ENCODE data around the gene SLFNL1. TPM values are rescaled to one million over a fixed set of nuclear protein-coding genes. Genes with fewer than 3 reads are reported as not detected.

Gene SLFNL1
- total RNA-seq, 1 donor from 2014 or later, result not detected

DNA sequence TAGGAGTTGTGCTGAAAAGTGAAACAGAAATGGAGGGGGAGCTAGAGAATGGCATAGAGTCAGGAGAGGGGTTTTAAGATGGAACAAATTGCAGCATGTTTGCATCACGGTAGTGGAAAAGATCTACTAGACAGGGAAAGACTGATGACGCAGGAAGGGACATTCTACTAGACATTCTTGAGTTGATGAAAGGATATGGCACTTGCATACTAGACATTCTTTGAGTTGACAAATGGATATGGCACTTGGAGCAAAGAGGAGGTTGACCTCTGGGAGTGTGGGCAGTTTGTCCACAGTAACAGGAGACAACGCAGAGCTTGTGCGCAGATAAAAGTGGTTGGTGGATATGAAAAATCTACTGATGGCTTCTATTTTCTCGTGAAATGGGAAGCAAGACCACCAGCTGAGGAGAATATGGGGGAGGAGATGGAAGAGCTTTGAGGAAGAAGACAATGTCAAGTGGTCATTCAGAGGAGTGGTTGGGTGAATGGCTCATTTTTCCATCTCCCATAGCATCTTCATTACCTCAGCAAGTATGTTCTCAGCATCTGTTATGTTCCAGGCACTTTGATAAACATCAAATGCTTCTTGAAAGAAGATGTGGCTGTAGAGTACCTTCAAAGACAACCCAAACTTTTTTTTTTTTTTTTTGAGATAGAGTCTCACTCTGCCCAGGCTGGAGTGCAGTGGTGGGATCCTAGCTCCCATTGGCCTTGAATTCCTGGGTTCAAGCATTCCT lies 44.4 kb downstream of the SLFNL1 start:
- Histone ChIP-seq H3K27me3 (ENCODE audit: control insufficient read depth, insufficient read depth, low read length) (no peaks in the 10 kb centered on the region), H3K36me3 (ENCODE audit: control insufficient read depth, insufficient read depth, low read length) (no peaks in the 10 kb centered on the region), H3K4me3 (ENCODE audit: low read depth, low read length) (no peak overlapping the region)
- TF ChIP-seq, protein P1, sequence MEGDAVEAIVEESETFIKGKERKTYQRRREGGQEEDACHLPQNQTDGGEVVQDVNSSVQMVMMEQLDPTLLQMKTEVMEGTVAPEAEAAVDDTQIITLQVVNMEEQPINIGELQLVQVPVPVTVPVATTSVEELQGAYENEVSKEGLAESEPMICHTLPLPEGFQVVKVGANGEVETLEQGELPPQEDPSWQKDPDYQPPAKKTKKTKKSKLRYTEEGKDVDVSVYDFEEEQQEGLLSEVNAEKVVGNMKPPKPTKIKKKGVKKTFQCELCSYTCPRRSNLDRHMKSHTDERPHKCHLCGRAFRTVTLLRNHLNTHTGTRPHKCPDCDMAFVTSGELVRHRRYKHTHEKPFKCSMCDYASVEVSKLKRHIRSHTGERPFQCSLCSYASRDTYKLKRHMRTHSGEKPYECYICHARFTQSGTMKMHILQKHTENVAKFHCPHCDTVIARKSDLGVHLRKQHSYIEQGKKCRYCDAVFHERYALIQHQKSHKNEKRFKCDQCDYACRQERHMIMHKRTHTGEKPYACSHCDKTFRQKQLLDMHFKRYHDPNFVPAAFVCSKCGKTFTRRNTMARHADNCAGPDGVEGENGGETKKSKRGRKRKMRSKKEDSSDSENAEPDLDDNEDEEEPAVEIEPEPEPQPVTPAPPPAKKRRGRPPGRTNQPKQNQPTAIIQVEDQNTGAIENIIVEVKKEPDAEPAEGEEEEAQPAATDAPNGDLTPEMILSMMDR (IDR thresholded peaks at IDR 0.05; ENCODE audit: insufficient read depth, low read length, poor library complexity, severe bottlenecking), result no peak
- no peak for DNase-seq (ENCODE audit: low read depth)

DNA sequence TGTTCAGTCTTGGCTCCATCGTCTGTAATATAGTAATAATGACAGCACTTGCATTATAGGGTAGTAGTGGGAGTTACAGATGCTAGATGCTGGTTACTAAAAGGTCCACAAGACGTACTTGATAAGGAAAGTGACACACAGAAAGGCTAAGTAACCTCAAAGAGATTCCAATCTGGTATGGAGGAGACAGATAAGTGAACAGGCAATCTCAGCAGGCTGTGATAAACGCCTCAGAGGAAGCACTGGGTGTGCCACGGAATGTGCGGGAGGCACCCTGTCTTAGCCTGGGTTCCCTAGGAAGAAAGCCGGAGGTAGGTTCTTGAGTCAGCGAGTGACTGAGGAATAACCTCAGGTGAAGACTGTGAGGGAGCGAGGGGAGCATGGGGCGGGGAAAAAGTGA lies 46.6 kb downstream of the SLFNL1 start:
- H3K4me3 ChIP-seq (ENCODE audit: low read depth, low read length), result no peak overlapping the region
- H3K36me3 ChIP-seq (ENCODE audit: control insufficient read depth, insufficient read depth, low read length), result no peaks in the 10 kb centered on the region
- DNase-seq (ENCODE audit: low read depth), result no peak
- TF ChIP-seq, protein P1 (IDR thresholded peaks at IDR 0.05; ENCODE audit: insufficient read depth, low read length, poor library complexity, severe bottlenecking), result no peak
- H3K27me3 ChIP-seq (ENCODE audit: control insufficient read depth, insufficient read depth, low read length), result no peaks in the 10 kb centered on the region

DNA sequence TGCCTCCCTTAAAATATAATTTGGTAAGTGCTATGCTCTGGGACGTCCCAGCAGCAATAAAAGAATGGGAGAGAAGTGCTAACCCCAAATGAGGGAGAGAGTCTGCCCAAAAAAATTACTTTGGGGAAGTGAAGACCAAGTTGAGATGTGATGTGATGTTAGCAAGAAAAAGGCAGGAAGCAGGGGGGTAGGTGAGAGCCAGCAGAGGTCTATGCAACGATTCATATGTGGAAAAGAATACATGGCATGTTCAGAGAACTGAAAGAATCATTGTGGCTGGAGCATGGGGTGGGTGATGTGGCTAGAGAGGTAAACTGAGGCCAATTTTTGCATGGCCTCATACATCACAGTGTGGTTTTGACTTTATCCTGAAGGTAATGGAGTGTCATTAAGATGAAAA lies 47.6 kb downstream of the SLFNL1 start:
- TF ChIP-seq, protein P1 (IDR thresholded peaks at IDR 0.05; ENCODE audit: insufficient read depth, low read length, poor library complexity, severe bottlenecking), result no peak

DNA sequence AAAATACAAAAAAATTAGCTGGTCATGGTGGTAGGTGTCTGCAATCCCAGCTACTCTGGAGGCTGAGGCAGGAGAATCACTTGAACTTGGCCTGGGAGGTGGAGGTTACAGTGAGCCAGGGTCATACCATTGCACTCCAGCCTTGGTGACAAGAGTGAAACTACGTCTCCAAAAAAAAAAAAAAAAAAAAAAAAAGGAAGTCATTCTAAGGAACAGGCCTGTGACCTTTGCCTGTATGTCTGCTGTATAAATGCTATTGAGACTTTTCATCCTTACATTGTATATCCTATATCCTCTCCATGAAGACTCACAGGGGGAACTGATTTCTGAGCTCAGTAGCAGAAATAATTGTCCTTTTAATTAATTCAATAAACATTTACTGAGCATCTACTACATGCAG lies 49.6 kb downstream of the SLFNL1 start:
- TF ChIP-seq, protein P1 (IDR thresholded peaks at IDR 0.05; ENCODE audit: insufficient read depth, low read length, poor library complexity, severe bottlenecking), result no peak
- Histone ChIP-seq H3K4me3 (ENCODE audit: low read depth, low read length) (no peak overlapping the region), H3K36me3 (ENCODE audit: control insufficient read depth, insufficient read depth, low read length) (no peaks in the 10 kb centered on the region), H3K27me3 (ENCODE audit: control insufficient read depth, insufficient read depth, low read length) (no peaks in the 10 kb centered on the region)
- DNase-seq (ENCODE audit: low read depth), result no peak

More for the DNA sequence above, 47.6 kb downstream of the SLFNL1 start:
- H3K36me3 ChIP-seq (ENCODE audit: control insufficient read depth, insufficient read depth, low read length), result no peaks in the 10 kb centered on the region
- no peaks in the 10 kb centered on the region for H3K27me3 ChIP-seq (ENCODE audit: control insufficient read depth, insufficient read depth, low read length)
- DNase-seq (ENCODE audit: low read depth), result no peak
- H3K4me3 ChIP-seq (ENCODE audit: low read depth, low read length), result no peak overlapping the region

DNA sequence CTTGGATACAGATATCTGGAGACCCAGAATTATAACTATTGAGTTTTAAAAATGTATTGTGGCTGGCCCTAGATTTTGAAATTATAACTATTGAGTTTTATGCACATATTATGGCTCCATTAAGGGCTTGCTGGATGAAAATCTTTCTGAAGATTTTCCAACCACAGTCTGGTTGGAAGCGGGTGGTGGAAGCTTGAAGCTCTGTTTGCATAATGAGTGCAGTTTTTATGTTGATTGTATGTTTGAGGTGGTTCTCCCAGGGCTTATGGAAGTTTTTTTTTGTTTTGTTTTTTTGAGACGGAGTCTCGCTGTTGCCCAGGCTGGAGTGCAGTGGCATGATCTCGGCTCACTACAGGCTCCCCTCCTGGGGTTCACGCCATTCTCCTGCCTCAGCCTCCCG lies 52.1 kb downstream of the SLFNL1 start:
- H3K27me3 ChIP-seq (ENCODE audit: control insufficient read depth, insufficient read depth, low read length), result no peaks in the 10 kb centered on the region
- no peak overlapping the region for H3K4me3 ChIP-seq (ENCODE audit: low read depth, low read length)
- TF ChIP-seq, protein P1 (IDR thresholded peaks at IDR 0.05; ENCODE audit: insufficient read depth, low read length, poor library complexity, severe bottlenecking), result no peak
- H3K36me3 ChIP-seq (ENCODE audit: control insufficient read depth, insufficient read depth, low read length), result no peaks in the 10 kb centered on the region
- no peak for DNase-seq (ENCODE audit: low read depth)

DNA sequence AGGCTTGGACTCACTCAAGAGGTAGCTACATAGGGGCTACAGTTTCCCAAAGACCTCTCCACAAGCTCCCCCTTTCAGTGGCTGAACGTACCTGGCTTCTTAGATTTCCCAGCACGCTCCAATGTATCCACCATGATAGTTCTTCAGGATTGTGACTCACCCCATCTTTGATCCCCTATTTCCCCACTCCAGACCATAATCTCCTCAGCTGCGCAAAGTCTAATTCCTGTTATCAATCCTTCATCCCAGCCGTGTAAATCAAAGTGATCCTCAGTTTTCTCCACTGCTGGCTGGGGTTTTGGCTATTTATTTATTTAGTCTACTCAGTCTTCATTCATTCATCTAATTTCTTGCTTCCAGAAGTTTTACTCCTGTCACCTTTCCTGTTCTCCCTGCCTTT lies 55.1 kb downstream of the SLFNL1 start:
- TF ChIP-seq, protein P1 (IDR thresholded peaks at IDR 0.05; ENCODE audit: insufficient read depth, low read length, poor library complexity, severe bottlenecking), result no peak
- Histone ChIP-seq H3K4me3 (ENCODE audit: low read depth, low read length) (no peak overlapping the region), H3K27me3 (ENCODE audit: control insufficient read depth, insufficient read depth, low read length) (no peaks in the 10 kb centered on the region), H3K36me3 (ENCODE audit: control insufficient read depth, insufficient read depth, low read length) (no peaks in the 10 kb centered on the region)
- DNase-seq (ENCODE audit: low read depth), result no peak
